Right forelimb (tissue), 1 donor: ENCODE results near the gene SCARB1.

Experiments used
- DNase-seq: peaks from one replicate; pipeline ENCODE4 v3.0.0-alpha.2; 2018

Gene SCARB1

DNA sequence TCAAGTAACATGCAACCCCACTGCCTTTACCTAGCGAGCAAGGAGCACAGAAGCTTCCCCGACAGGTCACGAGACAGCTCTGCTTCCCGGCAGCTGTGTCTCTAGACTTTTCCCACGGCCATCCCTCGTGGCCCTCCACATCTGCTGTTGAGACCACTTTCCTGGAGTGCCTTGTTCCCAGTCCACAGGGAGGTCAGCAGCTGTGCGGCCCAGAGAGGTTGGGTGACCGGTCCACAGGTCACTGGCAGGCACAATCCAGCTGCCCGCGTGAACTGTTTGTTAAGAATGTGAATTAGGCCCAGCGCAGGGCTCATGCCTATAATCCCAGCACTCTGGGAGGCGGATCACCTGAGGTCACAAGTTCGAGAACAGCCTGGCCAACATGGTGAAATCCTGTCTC is 71.5 kb downstream of the SCARB1 start:
- no peak for DNase-seq

DNA sequence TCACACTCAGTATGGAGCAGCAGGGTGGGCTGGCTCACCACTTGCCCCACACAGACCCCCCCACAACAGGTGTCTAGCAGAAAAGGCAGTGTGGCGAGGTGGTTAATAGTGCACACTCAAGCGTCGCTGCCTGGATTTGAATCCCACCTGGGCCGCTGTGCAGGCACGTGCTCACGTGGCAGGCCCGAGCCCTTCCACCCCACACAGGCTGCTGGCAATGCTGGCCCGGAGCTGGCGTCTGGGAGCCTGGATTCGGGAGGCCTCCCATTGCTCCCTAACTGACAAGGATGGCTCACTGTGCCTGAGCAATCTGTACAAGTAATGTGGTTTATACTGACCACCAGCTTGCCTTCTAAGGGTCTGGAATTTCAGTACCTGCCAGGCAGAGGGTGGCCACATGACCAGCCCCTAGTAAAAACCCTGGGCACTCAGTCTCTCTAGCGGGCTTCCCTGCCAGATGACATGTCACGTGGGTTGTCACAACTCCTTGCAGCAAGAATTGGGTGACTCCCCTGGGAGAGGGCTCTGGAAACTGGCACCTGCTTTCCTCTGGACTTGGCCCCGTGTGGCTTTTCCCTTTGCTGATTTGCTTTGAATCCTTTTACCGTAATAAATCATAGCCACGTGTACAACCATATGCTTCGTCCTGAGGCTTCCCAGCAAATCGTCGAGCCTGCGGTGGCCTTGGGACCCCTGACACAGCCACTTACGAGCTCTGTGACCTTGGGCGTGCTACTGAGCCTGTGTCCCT is 72.8 kb downstream of the SCARB1 start:
- no peak for DNase-seq

DNA sequence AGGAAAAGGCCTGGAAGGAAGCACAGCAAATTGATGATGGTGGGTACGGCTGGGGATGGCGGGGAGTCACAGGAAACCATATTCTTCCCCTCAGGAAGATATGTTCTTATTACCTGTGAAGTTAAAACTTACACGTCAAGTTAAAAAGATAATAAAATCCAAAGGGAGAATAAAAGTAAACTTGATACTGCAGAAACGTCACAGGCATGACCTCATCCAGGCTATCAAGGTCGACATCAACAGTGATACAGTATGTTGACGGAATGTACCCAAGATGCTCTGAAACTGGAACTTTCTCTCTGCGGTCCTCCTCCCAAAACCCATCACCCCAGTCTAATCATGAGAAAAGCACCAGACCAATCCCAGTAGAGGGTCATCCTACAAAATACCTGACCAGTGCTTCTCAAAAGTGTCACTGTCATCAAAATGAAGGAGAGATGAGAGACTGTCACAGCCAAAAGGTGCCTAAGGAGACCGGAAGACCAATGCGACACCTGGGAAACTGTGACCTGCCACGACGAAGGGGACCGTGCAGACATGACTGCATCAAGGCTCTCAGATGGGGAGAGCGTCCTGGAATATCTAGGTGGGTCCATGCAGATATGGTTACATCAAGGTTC is 74.6 kb downstream of the SCARB1 start:
- DNase-seq, result no peak

DNA sequence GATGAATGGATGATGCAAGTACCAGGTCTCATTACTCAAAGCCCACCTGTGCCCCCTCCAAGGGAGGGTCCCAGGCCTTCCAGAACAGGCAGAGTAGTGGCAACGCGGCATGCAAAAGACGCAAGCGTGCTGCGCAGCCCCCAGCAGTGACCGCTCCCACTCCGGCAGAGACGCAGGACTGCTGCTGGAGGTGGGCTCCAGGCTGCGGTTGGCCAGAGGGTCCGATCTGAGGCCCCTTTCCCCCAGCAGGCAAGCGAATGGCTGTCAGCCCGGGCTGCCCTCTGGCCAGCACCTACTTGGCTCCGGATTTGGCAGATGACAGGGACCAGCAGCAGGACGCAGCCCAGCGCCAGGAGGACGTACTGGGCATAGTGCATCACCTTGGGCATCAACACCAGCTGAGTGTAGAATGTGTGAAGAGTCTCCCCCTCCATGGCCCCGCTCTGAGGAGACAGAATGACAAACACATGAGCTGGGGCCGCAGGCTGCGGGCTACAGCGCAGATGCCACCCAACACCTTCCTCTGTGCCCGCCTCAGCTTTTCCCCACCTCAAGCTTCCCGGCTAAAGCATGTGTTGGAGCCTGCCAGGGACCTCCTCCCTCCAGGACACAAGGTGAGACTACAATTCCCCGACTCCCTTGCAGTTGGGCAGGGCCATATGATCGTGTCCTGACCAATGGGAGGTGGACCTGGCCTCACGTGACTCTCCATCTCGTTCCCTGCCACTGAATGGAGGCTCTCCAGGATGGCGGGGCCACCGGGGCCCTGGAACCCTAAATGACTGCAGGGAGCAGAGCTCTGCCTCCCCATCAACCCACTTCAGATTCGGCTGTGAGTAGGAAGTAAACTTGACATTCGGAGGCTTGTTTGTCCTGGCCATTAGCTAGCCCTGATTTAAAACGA is 77.4 kb downstream of the SCARB1 start:
- DNase-seq, result peak; percentile 91

DNA sequence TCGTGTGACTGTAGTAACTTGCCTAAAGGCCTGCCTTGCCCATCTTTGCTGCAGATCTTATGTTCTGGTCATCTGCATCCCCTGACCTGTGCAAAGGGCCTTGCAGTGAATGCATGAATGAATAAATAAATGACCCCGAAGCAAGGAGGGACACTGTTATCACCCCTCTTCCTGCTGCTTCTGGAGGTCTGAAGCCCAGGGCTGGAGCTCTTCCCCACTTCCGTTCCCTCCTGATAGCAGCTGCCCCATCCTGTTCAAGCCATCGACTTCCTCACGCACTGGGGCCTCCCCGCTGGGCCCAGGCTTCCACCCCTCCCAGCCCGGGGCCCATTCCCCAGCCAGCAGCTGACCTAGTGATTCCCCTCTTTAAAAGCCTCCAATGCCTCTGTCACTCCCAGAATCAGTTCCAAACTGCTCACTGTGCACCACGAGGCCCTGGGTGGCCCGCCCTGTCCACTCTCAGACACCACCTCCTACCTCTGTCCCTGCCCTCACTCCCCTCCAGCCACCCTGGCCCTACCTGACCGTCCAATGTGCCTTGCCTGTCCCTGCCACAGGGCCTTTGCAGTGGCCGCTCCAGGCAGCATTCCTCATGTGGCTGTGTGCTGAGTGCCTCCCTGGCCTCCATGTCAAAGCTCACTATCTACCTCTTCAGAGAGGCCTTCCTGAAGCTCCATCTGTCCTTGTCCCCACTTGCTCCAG is 78.6 kb downstream of the SCARB1 start:
- no peak for DNase-seq

DNA sequence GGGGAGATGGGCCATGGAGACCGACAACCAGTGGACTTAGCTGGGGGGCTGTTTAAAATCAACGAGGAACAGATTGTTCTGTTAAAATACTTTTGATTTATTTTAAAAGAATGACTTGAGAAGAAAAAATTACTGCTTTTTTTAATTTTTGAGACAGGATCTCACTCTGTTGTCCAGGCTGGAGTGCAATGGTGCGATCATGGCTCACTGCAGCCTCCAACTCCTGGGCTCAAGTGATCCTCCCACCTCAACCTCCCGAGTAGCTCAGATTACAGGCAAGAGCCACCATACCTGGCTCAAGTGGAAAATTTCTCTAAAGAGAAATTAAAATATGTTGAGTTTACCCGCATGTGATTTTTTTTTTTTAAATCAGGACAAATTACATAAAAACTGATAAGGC is 80.6 kb downstream of the SCARB1 start:
- no peak for DNase-seq

DNA sequence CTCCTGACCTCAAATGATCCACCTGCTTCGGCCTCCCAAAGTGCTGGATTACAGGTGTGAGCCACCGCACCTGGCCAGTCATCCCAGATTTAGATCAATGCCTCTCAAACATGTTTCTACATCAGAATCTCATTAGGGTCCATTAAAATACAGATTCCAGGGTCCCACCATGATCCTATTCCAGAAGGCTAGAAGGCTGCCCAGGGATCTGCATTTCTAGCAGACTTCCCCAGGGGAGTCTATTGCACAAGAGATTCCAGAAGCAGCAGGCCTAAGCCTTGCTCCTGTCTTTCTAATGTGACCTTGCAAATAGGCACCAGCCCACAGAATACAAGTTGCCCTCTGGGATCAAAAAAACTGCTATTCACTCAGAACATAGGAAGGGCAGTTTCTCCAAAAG is 81.5 kb downstream of the SCARB1 start:
- no peak for DNase-seq

DNA sequence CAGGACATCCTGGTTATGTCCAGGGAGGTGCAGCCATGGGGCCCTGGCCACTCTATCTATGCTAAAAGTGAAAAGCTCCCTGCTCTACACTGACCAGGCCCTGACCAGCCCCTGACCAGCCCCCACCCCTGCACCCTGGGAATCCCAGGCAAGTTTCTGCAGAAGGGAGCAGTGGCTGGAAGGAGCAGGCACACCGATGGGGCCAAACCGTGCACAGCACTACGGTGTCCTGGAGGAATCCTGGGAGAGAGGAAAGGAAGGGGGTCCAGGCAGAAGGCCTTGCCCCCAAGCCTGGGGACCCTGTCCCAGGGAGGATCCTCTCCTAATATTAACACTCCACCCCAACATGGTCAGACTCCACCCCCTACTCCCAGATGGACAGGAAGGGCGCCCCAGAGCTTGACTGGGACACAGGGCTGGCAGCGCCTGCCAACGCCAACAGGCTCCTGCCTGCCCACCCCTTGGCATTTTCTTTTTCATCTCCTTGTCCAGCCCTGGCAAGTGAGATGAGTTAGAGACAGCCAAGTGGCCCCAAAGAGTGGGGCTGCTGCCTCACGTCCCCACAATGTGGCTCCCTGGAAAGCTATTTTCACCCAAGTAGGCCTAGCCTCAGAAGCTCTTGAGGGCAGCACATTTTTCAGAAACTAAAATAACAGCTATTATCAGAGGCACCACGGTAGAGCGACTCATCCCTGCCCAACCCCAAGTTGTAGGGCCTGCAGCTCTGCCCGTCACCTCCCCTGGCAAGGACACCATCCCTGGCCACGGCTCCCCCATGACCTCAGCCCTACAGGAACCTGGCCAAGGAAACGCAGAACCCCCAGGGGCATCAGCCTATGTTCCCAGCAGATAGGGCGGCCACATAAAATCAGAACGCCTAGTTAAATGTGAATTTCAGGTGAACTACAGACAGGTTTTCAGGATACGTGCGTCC is 82.6 kb downstream of the SCARB1 start:
- no peak for DNase-seq

DNA sequence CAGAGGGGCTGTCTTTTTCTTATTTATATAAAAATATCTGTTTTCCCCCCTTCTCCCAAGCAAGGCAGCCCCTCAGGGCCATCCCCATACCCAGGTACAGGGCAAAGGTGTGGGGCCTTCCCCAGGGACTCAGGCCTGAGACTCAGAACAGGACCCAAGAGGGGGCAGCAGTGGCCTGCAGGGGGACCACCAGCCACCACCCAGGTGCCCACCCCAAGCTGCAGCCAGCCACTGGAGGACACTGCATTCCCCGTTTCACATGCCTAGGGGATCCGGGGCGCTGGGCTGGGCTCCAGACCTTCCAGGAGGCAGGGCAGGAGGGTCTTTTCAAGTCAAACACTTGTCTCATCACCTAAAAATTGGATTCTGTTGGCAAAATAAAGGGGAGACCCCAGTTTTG is 83.3 kb downstream of the SCARB1 start:
- no peak for DNase-seq

DNA sequence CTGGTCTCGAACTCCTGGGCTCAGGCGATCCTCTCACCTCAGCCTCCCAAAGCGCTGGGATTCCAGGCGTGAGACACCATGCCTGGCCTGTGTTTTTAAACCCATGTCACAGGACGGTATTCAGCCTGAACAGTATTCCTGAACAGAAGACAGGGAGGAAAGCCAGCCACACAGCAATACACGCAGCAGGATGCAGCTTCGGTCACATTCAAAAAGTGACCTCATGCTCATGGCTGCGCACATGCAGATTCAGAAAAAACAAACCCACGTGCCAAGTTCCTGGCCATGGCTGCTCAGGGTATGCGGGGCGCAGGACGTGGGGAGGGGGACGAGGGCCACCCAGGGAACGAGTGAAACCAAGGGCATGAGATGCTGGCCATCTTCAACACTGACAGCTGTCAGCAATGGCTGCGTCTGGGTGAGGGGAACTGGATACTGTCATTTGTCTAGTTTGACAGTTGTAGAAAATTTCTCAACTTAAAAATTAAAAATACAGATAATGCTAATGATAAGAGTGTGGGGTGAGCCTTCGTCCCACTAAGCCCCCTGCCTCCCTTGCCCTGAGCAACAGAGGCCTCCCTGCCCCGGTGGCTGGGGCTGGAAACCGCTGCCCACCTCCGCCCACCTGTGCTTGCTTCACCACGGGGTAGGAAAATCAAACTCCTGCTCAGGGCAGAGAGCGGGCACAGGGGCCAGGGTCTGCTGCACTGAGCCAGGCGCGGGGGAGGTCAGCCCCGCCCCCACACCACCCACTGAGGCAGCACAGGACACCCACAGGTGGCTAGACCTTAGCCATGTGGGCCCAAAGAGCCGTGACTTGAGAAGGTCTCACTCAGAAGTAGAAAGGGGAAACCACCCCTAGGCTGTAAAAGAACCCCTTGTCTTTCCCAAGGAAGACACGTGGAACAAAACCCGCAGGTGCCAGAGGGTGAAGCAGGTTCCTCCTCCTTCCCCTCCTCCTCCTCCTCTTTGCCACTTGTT is 84.2 kb downstream of the SCARB1 start:
- DNase-seq, result no peak

DNA sequence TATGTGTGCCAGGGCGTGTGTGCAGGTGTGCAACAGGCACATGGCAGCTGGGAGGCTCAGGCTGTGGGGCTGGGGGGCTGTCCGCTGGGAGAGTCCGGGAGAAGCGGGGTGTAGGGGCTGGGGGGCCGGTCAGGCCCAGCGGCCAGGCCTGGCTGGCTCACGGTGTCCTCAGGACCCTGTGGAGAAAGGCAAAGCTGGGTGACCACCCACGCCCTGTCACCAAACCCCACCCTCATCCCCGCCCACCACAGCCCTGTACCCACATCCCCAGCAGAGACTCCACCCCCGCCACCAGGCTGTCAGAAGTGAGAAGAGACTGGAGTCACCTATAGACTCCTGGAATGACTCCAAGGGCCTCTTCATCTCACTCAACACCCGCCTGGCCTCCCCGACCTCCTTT is 85.3 kb downstream of the SCARB1 start:
- DNase-seq, result no peak

DNA sequence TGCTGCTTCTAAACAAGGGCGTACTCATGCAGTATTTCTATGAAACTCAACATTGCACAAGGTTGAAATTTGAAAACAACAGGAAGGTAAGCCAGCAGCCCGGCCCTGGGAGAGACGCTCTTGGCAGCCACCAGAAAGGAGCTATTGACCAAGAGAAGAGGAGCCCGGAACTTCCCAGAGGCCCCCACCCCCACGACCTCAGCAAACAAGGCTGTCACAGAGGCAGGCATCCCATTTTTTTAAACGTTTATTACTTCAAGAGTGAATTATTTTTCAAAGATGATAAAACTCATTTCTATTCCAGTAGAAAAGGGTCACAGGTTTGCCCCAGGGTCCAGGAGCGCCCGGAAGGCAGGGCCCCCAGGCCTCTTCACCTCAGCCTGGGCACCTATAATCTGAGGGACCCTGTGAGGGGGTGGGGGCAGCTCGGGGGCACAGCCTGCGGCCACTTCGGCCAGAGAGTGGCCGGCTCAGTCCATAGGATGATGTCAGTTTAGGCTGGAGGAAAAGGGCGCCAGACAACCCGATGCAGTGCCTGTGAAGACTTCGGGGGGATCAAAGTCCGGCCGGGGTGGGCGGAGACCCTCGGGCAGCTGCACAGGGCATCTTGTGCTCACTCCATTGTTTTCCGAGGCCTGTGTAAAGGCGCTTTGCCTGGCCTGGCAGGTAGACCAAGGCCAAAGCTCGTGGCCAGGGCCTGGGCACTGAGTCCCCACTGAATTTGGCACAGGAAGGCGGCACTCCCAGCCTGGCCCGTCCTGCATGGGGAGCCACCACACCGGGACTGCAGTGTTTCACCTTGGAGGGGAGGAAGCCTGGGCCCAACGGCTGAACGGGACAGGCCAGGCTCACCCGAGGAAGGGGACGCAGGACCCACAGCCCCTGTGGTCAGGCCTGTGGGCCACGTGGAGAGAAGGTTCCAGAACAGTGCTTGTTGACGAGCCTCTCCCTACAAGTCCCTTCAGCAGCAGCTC is 86.0 kb downstream of the SCARB1 start:
- DNase-seq, result no peak

DNA sequence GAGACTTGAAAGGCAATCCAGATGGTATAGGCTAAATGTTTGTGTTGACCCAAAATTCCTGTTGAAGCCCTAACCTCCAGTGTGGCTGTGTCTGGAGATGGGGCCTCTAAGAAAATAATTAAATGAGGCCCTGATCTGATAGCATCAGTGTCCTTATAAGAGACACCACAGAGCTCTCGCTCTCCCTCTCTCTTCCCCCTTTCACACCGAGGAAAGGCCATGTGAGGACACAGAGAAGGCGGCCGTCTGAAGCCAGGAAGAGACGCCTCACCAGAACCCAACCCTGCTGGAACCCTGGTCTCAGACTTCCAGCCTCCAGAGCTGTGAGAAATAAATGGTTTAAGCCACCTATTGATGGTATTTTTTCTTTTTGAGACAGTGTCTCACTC is 87.5 kb downstream of the SCARB1 start:
- DNase-seq, result no peak

DNA sequence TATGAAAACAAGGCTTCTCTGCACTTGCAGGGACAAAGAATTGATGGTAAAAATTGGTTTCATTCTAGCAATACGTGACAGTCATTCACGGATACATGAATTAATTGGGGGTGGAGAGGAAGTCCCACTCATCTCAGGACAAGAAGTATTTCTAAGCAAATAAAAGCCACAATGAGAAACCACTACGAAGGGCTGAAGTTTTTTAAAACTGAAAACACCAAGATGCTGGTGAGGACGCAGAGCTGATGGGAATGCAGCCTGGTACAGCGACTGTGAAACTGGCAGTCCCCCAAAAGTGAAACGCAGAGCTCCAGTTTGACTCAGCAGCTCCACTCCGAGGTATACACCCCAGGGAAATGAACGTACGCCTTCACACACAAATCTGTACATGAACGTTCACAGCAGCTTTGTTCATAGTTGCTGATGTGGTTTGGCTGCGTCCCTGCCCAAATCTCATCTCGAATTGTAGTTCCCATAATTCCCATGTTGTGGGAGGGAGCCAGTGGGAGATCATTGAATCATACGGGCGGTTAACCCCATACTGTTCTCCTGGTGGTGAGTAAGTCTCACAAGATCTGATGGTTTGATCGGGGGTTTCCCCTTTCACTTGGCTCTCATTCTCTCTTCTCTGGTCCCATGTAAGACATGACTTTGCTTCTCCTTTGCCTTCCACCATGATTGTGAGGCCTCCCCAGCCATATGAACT is 89.0 kb downstream of the SCARB1 start:
- no peak for DNase-seq

DNA sequence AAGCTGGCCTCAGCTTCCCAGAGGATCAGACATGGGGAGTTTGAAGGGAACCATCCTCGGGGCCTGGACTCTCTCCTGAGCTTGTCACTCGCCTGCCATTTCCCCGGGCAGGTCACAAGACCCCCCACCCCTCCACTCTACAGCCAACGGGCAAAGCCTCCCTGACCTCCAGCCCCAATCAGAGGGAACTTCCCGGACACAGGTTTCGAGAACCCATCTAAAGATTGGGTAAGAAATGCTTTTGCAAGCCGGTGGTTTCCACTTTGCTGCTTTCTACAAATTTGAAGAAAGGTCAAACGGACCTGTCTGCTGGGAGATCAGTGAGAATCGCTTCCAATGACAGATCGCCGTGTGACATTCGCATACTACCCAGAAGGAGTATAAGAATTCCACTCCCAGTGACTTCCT is 89.6 kb downstream of the SCARB1 start:
- DNase-seq, result no peak

DNA sequence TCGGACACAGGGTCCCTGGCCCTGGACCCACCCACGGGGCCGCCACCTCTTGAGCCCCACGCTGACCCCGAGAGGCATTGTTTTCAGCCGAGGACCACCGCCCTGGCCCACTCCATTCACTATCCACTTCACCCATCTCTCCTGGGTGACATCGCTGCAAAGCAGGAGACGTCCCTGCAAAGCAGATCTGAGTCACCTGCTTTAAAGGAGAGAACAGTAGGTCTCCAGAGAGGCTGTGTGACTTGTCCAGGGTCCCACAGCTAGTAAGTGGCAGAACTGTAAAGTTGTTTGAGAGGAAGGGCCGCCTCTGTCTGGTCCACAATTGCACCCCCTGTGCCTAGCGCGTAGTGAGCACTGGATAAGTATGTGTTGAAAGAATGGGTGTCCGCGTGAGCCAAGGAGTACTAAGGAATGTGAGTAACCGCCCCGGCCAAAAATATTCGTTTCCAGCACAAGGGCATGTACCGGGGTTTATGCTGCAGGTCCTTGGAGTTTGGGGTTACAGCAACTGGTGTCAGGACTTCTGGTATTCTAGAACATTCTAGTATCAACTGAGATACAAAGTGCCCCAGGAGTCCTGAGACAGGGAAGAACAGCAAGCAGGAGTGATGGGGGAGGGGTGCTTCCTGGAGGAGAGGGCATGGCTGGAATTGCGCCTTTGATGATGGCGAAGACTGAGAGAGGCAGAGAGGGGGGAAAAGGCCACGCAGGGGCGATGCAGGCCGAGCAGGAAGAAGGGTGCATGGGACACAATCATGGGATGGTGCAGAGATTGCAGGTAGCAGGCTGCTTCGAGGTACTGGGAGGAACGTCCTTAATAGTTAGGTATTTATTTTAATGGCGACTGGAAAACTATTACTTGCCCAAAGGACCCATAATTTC is 91.1 kb downstream of the SCARB1 start:
- DNase-seq, result no peak

DNA sequence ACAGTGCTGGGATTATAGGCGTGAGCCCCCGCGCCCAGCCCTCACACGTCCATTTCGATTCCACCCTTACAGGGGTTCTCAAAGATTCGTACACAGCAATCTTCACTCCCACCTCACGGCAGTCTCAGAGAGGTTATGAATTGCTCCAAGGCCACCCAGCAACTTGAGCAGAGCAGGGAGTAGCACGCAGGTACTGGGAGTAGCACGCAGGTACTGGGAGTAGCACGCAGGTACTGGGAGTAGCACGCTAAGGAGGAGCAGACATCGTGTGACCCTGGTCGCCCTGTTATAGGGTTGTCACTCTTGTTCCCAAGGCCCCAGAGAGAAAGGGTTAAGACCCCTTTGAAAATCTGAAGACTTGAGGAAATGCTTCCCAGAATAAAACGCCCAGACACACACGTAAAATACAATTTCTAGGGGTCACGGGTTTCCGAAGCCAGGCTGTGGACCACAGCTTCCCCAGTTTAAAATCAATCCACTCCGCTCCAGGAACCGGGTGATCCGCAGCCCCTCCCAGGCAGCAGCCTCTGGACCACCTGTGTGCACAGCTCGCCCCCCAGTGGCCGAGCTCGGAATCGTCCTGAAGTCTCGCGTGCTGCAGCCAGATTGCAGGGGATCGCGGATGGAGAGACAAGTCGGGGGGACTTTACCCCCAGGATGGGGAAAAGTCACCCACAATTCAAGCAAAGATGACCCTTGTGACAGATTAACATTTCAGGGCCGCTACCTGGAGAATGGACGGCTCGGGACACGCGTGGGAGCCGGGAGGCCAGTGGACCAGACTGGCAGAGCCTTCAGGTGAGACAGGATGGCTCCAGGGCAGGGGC is 92.0 kb downstream of the SCARB1 start:
- DNase-seq, result peak; percentile 91
